Endothelial cell of umbilical vein (primary cell): ENCODE measurements around the gene MTF2. TPM values are rescaled to one million over a fixed set of nuclear protein-coding genes. Genes with fewer than 3 reads are reported as not detected.

ENCODE experiments used
- Bru-seq: library from RNA; stranded (reverse); fragments of 400-500 nt; gene quantifications from one replicate; lab custom pipeline; 2021; lab: Mats Ljungman, UMichigan
- BruChase-seq, 2 experiments: library from RNA; stranded (reverse); fragments of 400-500 nt; gene quantifications; one replicate each; lab custom pipeline; 2021; lab: Mats Ljungman, UMichigan
- BruUV-seq: library from RNA; stranded (reverse); fragments of 400-500 nt; replicated peaks from 2 replicates; lab custom pipeline; 2021; lab: Mats Ljungman, UMichigan
- CTCF ChIA-PET: fragments of 300-600, 350-600 bp; sonication (Branson Sonifier 250); formaldehyde crosslinking; loops from one replicate; lab custom pipeline; 2021; ENCODE audit warnings: antibody characterized with exemption, inconsistent platforms; lab: Charles Lee
- POLR2A ChIA-PET: fragments of 300-600, 350-600 bp; sonication (Branson Sonifier 250); formaldehyde crosslinking; loops from one replicate; lab custom pipeline; 2021; ENCODE audit warnings: antibody characterized with exemption, inconsistent platforms; lab: Charles Lee
- DNase-seq: peaks from one replicate; pipeline ENCODE4 v3.0.0-alpha.2; 2011; ENCODE audit warnings: low read depth, low spot score
- FAIRE-seq: peaks from 2 replicates; lab custom pipeline; 2011; peaks lifted over from hg19 to GRCh38; lab: Jason Lieb, UNC
- H2AFZ ChIP-seq: 2 replicates; pipeline ENCODE4 v1.6.0; 2012; ENCODE audit warnings: low read depth, low read length, control low read depth, inconsistent platforms
- H3K27ac ChIP-seq: 2 replicates; pipeline ENCODE4 v1.5.1; 2011; ENCODE audit warnings: low read depth, mild to moderate bottlenecking, control low read depth, low read length, moderate library complexity; ENCODE audit not compliant: insufficient read depth
- H3K27me3 ChIP-seq, 2 experiments: 2 replicates each; pipeline versions ENCODE4 v1.6.0 to v1.6.1; 2011; ENCODE audit warnings: low read length in 2 of 2, mixed read lengths in 1 of 2; ENCODE audit not compliant: control insufficient read depth in 2 of 2, insufficient read depth in 2 of 2
- H3K36me3 ChIP-seq, 2 experiments: 2 replicates in 1 of 2; 3 replicates in 1 of 2; pipeline ENCODE4 v1.5.1; 2011; ENCODE audit warnings: low read length in 2 of 2, mild to moderate bottlenecking in 1 of 2, moderate library complexity in 1 of 2; ENCODE audit not compliant: control insufficient read depth in 2 of 2, insufficient read depth in 2 of 2; ENCODE audit errors: extremely low read depth in 1 of 2
- H3K4me1 ChIP-seq: 3 replicates; pipeline ENCODE4 v1.5.1; 2011; ENCODE audit warnings: mild to moderate bottlenecking, low read length; ENCODE audit not compliant: control insufficient read depth, insufficient read depth; ENCODE audit errors: extremely low read depth
- H3K4me2 ChIP-seq: 2 replicates; pipeline ENCODE4 v1.6.1; 2011; ENCODE audit warnings: low read length, control low read depth, mixed read lengths; ENCODE audit not compliant: insufficient read depth
- H3K4me3 ChIP-seq, 3 experiments: fragments of 200-600 bp in 1 of 3; sonication (generic), shearing (Covaris generic) in 1 of 3; replicated peaks in 1 of 3; 2 replicates each; pipeline ENCODE4 v1.5.1; 2011 to 2016; ENCODE audit warnings: control low read depth in 3 of 3, low read length in 3 of 3, mild to moderate bottlenecking in 2 of 3, inconsistent platforms in 1 of 3, low read depth in 1 of 3, moderate library complexity in 1 of 3; ENCODE audit not compliant: insufficient read depth in 1 of 3
- H3K79me2 ChIP-seq: 2 replicates; pipeline ENCODE4 v1.6.0; 2012; ENCODE audit warnings: low read length, inconsistent platforms; ENCODE audit not compliant: control insufficient read depth, insufficient read depth
- H3K9ac ChIP-seq: replicated peaks from 2 replicates; pipeline ENCODE3; 2011; ENCODE audit warnings: low read length, control low read depth; ENCODE audit not compliant: insufficient read depth; ENCODE audit errors: extremely low read depth
- H3K9me1 ChIP-seq: replicated peaks from 3 replicates; pipeline ENCODE4 v1.6.0; 2011; ENCODE audit warnings: mild to moderate bottlenecking, low read length; ENCODE audit not compliant: control insufficient read depth, insufficient read depth; ENCODE audit errors: extremely low read depth
- H3K9me3 ChIP-seq: replicated peaks from 2 replicates; pipeline ENCODE4 v1.5.1; 2012; ENCODE audit warnings: low read length, inconsistent platforms; ENCODE audit not compliant: control insufficient read depth, insufficient read depth
- H4K20me1 ChIP-seq: replicated peaks from 2 replicates; pipeline ENCODE3; 2011; ENCODE audit warnings: mild to moderate bottlenecking, low read length; ENCODE audit not compliant: control insufficient read depth, insufficient read depth; ENCODE audit errors: extremely low read depth
- CTCF ChIP-seq, 2 donors: IDR thresholded peaks; 1 replicate in 1 of 2; 2 replicates in 1 of 2; pipeline ENCODE4 v1.5.1; 2011; ENCODE audit warnings: low read length in 2 of 2, mild to moderate bottlenecking in 2 of 2, moderate library complexity in 2 of 2, control low read depth in 1 of 2, inconsistent platforms in 1 of 2, low read depth in 1 of 2; ENCODE audit not compliant: insufficient read depth in 1 of 2; ENCODE audit errors: extremely low read depth in 1 of 2
- EZH2 ChIP-seq: IDR thresholded peaks from 2 replicates; pipeline ENCODE4 v1.6.1; 2012; ENCODE audit warnings: borderline replicate concordance, low read depth, mild to moderate bottlenecking, moderate library complexity, low read length, inconsistent platforms; ENCODE audit not compliant: severe bottlenecking
- FOS ChIP-seq: IDR thresholded peaks from 2 replicates; pipeline ENCODE4 v1.6.1; 2011; ENCODE audit warnings: mild to moderate bottlenecking, low read length, moderate library complexity, borderline replicate concordance; ENCODE audit not compliant: insufficient read depth
- GATA2 ChIP-seq: IDR thresholded peaks from 2 replicates; pipeline ENCODE4 v1.7.0; 2011; ENCODE audit warnings: low read depth, mild to moderate bottlenecking, moderate library complexity, mixed read lengths, low read length; ENCODE audit not compliant: insufficient read length, insufficient read depth
- JUN ChIP-seq: IDR thresholded peaks from 2 replicates; pipeline ENCODE4 v1.6.1; 2011; ENCODE audit warnings: borderline replicate concordance, low read depth; ENCODE audit not compliant: insufficient read length, insufficient read depth
- MAX ChIP-seq: IDR thresholded peaks from 2 replicates; pipeline ENCODE4 v1.6.1; 2011; ENCODE audit not compliant: insufficient read depth, insufficient read length
- MYC ChIP-seq: IDR thresholded peaks from one replicate; pipeline ENCODE4 v1.6.1; 2011; ENCODE audit warnings: mild to moderate bottlenecking, low read depth, low read length
- POLR2A ChIP-seq: IDR thresholded peaks from 2 replicates; pipeline ENCODE4 v1.6.1; 2012; ENCODE audit warnings: low read depth, mild to moderate bottlenecking, control low read depth, low read length
- POLR2AphosphoS5 ChIP-seq: IDR thresholded peaks from 2 replicates; pipeline ENCODE4 v1.6.1; 2012; ENCODE audit warnings: low read depth, mild to moderate bottlenecking, control low read depth, low read length, moderate library complexity; ENCODE audit not compliant: insufficient read depth
- dilution Hi-C: fragments of 300-500 bp; cut with MboI; formaldehyde crosslinking; loops from one replicate; pipeline ENCODE4 v1.15.0; 2019; ENCODE audit warnings: low sequenced_read_pairs; ENCODE audit not compliant: extremely low pct_ligation_motif_present
- intact Hi-C: fragments of 100-400 bp; cut with micrococcal nuclease; formaldehyde crosslinking; loops from one replicate; pipeline ENCODE4 v1.10.0; 2022
- long read RNA-seq: library from polyadenylated mRNA; stranded (forward); transcript quantifications from one replicate; pipeline ENCODE4 v2.0.0, GENCODE V29; 2021
- polyA minus RNA-seq, 3 experiments: library from RNA; depleted of rRNA, polyadenylated mRNA; stranded (reverse); fragments of >200 nt; gene quantifications; 1 replicate in 1 of 3; 2 replicates in 2 of 3; pipeline ENCODE4 v1.2.3, GENCODE V29; 2011
- polyA plus RNA-seq, 4 experiments: library from polyadenylated mRNA; depleted of rRNA in 3 of 4; stranded (reverse) in 3 of 4; unstranded in 1 of 4; fragments of >200 nt; gene quantifications; 2 replicates each; pipeline versions ENCODE4 v1.2.1 to v1.2.3, GENCODE V29; 2011 to 2012; ENCODE audit warnings: missing spikeins in 1 of 4
- total RNA-seq: library from RNA; stranded (reverse); gene quantifications from 2 replicates; pipeline ENCODE4 v1.2.3, GENCODE V29; 2021

The MTF2 gene
- 40.5 and 42.6 TPM in 2 replicates for total RNA-seq
- 14.4 and 20.1 TPM in 2 replicates for polyA plus RNA-seq
- 20.1 and 20.6 TPM in 2 replicates for polyA plus RNA-seq (2011; cell fraction: cytosol; rRNA removed)
- polyA plus RNA-seq (2011; cell fraction: nucleus; rRNA removed) = 28.7 and 35.1 TPM in 2 replicates
- polyA plus RNA-seq (2012) = 16.5 and 23.4 TPM in 2 replicates
- 56.4 and 62.5 TPM in 2 replicates for polyA minus RNA-seq
- polyA minus RNA-seq (2011; cell fraction: cytosol; rRNA and poly(A)+ RNA removed) = 22.5 TPM
- 64.7 and 64.9 TPM in 2 replicates for polyA minus RNA-seq (2011; cell fraction: nucleus; rRNA and poly(A)+ RNA removed)
- percentile 93 among the genes with signal in this experiment for Bru-seq, nascent RNA
- percentile 86 among the genes with signal in this experiment for BruChase-seq, experiment 1, labeled RNA remaining after a 6-hour chase
- percentile 96 among the genes with signal in this experiment for BruChase-seq, experiment 2, labeled RNA remaining after a 2-hour chase
- long read RNA-seq, full-length matches to known transcripts = 73 of 110 reads
- long read RNA-seq, partial matches to known transcripts = 8 of 110 reads
- long read RNA-seq, other reads (novel, unspliced or antisense) = 29 of 110 reads

GRCh38 chr1:93078986-93079654, at the start of gene MTF2:
TSS of gene MTF2 (plus strand) at chr1:93079283. CDS start at chr1:93079527, 244 bp downstream.
- Histone ChIP-seq H3K27ac (peak within 1 kb of the TSS; percentile 87), H2AFZ (peak within 1 kb of the TSS; percentile 82), H3K4me2 (peak within 1 kb of the TSS; percentile 99), H3K79me2 (peaks cover 50% of the 10 kb centered on the region), H3K36me3 (peaks cover 2 to 3% of the 10 kb centered on the region in 2 experiments), H3K9me3 (no peaks in the 10 kb centered on the region), H3K9me1 (no peaks in the 10 kb centered on the region), H3K9ac (peak within 1 kb of the TSS; percentile 98), H3K27me3 (no peaks in the 10 kb centered on the region), H3K4me1 (peaks cover 23% of the 10 kb centered on the region), H4K20me1 (peaks cover 5% of the 10 kb centered on the region), H3K4me3 (peak within 1 kb of the TSS; percentile 81 to 90 (median 89))
- POLR2A ChIA-PET = interaction anchor here (0.6 to 0.9 kb wide), 2 partner anchors 17 to 767 kb away, joined by 3 to 4 read pairs; no protein-coding TSS in a partner anchor
- dilution Hi-C loops = no loop called here
- BruUV-seq = TSS peak; percentile 28
- intact Hi-C loops = loop anchor here (1.0 kb wide), 2 partner anchors 101 to 220 kb away; partner anchors contain the start of genes CCDC18 and TMED5
- TF ChIP-seq POLR2A = peak; percentile 98
- TF ChIP-seq MYC = peak; percentile 90
- peak; percentile 98 for TF ChIP-seq POLR2AphosphoS5
- TF ChIP-seq MAX = no peak
- TF ChIP-seq EZH2 = no peak
- no peak for TF ChIP-seq CTCF (IDR thresholded peaks at IDR 0.05; ENCODE audit: extremely low read depth in 1 of 2, insufficient read depth in 1 of 2, low read depth in 1 of 2, low read length in 2 of 2)
- no peak for TF ChIP-seq GATA2
- TF ChIP-seq FOS = peak; percentile 28
- TF ChIP-seq JUN = no peak
- FAIRE-seq = peak; percentile 70
- CTCF ChIA-PET = interaction anchor here (0.6 to 2.8 kb wide), 11 partner anchors 17 to 765 kb away, joined by 3 to 30 read pairs (median 3); no protein-coding TSS in a partner anchor
- DNase-seq = peak; percentile 97
